ENCODE results near the gene HPGD.

- TF ChIP-seq POLR2A (IDR thresholded peaks at IDR 0.05) (no peak), CTCF (IDR thresholded peaks at IDR 0.05) (no peak)
Measured at GRCh38 chr4:174516794-174517193, 5.5 kb downstream of the HPGD start.

Data from body of pancreas (tissue), 4 donors.